ENCODE measurements around the gene PABPN1L. TPM values are rescaled to one million over a fixed set of nuclear protein-coding genes. Genes with fewer than 3 reads are reported as not detected.

The PABPN1L gene, protein sequence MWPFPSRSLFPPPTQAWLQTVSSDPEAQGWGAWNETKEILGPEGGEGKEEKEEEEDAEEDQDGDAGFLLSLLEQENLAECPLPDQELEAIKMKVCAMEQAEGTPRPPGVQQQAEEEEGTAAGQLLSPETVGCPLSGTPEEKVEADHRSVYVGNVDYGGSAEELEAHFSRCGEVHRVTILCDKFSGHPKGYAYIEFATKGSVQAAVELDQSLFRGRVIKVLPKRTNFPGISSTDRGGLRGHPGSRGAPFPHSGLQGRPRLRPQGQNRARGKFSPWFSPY
- total RNA-seq, result not detected

DNA sequence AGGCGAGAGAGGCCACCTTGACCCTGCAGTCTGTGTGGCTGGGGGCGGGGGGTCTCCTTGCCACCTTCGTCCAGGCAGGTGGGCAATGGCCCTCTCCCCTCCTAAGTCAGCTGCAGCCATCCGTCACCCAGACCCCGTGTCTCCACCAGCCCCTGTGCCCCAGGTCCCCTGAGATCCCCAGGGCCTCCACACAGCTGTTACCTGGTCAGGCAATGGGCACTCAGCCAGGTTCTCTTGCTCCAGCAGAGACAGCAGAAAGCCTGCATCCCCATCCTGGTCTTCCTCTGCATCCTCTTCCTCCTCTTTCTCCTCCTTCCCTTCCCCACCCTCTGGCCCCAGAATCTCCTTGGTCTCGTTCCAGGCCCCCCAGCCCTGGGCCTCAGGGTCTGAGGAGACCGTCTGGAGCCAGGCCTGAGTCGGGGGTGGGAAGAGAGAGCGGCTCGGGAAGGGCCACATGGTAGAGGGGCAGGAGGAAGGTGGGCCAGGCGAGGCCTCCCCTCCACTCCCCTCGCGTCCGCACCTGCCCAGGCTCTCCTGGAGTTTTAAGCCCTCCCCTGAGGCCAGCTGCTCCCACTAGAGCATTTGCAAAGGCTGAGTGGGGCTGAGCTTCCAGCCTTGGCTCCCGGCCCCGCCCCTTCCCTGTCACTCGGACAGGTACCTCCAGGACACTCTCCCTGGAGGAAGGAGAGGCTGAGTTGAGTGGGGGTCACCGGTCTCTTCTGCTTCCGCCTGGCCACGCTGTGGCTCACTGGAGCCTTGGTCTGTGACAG is at the start of gene PABPN1L:
Gene PABPN1L, minus strand, starts transcription at position 510 of the 770 bp plus-strand sequence. Its CDS starts 54 bp downstream, at position 456.
- Mint-ChIP-seq H3K9me3 (no peaks in the 10 kb centered on the region), H3K36me3 (ENCODE audit: low read depth) (no peaks in the 10 kb centered on the region), H3K4me3 (no peak within 1 kb of the TSS), H3K4me1 (no peaks in the 10 kb centered on the region), H3K27ac (no peak within 1 kb of the TSS), H3K27me3 (peaks cover 8% of the 10 kb centered on the region)
- CTCF ChIA-PET, result interaction anchor here (0.6 to 1.6 kb wide), 3 partner anchors 9 to 262 kb away, joined by 3 to 7 read pairs (median 3); partner anchors contain the start of genes GALNS and TRAPPC2L
- no peak for DNase-seq
- POLR2A ChIA-PET, result no interaction called here

DNA sequence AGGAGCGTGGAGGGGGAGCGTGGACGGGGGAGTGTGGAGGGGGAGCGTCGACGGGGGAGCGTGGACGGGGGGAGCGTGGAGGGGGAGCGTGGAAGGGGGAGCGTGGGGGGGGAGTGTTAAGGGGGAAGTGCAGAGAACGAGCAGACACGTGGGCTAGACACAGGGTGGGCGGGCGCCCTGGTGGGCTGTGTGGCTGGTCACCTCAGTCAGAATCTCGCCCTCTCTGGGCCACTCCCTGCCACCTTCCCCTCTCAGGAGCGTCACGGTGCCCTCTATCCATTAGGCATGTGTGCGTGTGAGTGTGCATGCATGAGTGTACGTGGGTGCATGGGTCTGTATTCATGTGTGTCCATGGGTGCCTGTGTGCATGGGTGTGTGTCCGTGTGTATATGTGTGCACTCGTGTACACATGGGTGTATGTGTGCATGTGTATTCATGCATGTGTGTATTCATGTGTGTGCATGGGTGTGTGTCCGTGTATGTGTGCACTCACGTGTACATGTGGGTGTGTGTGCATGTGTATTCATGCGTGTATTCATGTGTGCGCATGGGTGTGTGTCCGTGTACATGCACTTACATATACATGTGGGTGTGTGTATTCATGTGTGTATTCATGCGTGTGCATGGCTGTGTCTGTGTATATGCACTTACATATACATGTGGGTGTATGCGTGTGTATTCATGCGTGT is 49.3 kb upstream of the PABPN1L start:
- Mint-ChIP-seq H3K9me3 (peaks cover 6% of the 10 kb centered on the region), H3K27me3 (no peaks in the 10 kb centered on the region), H3K36me3 (ENCODE audit: low read depth) (no peaks in the 10 kb centered on the region), H3K4me3 (no peak overlapping the region), H3K27ac (no peak overlapping the region), H3K4me1 (peaks cover 2% of the 10 kb centered on the region)
- ChIA-PET POLR2A (no interaction called here), CTCF (no interaction called here)
- DNase-seq, result no peak

DNA sequence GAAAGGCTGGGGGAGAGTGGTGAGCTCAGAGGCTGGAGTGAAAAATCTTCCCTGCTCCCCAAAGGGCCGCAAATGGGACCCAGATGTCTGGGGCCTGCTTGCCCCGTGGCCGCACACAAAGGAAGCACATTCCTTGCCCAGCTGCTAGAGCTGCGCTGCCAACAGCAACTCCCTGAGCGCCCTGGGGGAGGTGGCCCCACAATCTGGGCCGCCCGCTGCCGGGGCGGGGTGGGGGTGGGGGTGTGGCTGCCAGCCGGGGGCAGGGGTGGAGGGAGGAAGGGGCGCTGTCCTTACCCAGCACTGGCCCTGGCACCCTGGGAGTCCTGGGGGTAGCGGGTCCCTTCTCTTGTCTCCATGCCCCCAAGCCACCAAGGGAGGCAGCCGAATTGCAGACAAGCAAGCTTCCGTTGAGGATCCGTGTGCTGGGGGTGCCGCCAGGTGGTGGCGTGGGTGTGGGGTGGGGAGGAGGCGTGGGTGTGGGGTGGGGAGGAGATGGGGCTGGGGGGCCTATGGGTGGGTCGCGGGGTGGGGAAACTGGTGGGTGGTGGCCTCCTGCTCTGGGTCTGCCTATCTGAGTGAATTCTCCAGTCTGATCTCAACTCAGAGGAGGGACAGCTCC is 48.4 kb upstream of the PABPN1L start:
- Mint-ChIP-seq H3K9me3 (peaks cover 6% of the 10 kb centered on the region), H3K4me1 (no peaks in the 10 kb centered on the region), H3K36me3 (ENCODE audit: low read depth) (no peaks in the 10 kb centered on the region), H3K27ac (no peak overlapping the region), H3K27me3 (no peaks in the 10 kb centered on the region), H3K4me3 (no peak overlapping the region)
- no peak for DNase-seq
- ChIA-PET CTCF (no interaction called here), POLR2A (no interaction called here)

DNA sequence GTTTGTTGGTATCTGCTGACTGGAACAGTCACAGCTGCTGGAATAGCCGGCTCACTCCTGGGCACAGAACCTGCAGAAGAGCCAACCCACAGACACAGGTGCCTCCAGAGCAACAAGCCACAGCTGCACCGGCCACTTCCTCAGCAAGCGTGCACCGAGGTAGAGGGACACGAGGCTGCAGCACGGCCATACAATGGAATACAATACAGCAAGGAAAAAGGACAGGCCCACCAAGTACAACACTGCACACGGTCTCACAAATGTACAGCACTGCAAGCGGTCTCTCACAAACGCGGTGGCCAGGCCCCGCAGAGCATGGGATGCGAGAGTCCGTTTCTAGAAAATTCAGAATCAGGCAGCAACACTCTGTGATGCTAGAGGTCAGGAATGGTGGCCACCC is 47.4 kb upstream of the PABPN1L start:
- Mint-ChIP-seq H3K4me1 (no peaks in the 10 kb centered on the region), H3K27me3 (no peaks in the 10 kb centered on the region), H3K4me3 (no peak overlapping the region), H3K9me3 (peaks cover 6% of the 10 kb centered on the region), H3K36me3 (ENCODE audit: low read depth) (no peaks in the 10 kb centered on the region), H3K27ac (no peak overlapping the region)
- ChIA-PET POLR2A (no interaction called here), CTCF (no interaction called here)
- DNase-seq, result no peak

DNA sequence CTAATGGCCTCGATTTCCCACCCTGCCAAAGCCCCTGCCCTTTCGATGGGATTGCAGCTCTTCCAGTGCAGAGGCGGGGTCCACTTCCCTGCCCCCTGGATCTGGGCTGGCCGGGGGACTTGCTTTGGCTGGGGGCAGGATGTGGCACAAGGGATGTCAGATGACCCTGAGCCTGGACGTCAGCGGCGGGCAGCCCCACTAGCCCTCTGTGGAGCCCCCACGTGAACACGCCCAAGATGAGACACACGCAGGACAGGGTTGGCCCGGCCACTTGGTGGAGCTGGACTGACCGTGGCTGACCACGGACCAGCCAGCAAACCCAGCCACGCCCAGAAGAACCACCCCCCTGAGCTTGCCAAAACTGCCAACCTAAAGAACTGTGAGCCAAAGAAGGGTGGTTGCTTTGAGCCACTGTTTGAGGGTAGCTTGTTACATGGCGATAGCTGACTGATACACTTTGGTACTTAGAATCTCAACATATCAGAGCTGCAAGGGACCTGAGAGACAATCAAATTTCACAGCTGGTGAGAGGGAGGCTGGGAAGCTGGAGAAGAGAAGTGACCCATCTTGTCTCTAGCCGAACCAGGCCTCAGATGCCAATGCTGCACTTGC is 46.6 kb upstream of the PABPN1L start:
- no peak overlapping the region for H3K4me3 Mint-ChIP-seq
- no peak for DNase-seq
- ChIA-PET CTCF (no interaction called here), POLR2A (no interaction called here)
- no peaks in the 10 kb centered on the region for H3K27me3 Mint-ChIP-seq
- H3K9me3 Mint-ChIP-seq, result peaks cover 6% of the 10 kb centered on the region
- H3K27ac Mint-ChIP-seq, result no peak overlapping the region
- no peaks in the 10 kb centered on the region for H3K4me1 Mint-ChIP-seq
- no peaks in the 10 kb centered on the region for H3K36me3 Mint-ChIP-seq (ENCODE audit: low read depth)

DNA sequence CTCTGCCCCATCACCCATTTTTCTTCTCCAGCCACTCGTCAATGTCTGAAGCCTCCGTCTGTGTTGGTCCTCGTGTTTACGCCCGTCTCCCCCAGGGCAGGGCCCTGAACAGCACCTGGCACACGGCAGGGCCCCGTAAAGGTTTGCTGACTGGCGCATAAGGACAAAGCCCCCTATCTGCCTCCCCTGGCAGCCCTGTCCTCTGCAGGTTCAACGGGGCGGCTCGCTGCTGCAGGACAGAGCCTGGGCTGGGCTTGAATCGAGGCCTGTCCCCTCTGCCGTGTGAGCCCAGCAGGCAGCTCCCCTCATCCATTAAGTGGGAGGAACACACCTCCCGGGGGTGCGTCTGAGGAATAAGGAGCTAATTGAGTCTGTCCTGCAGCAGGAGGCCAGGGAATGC is 46.1 kb upstream of the PABPN1L start:
- DNase-seq, result no peak

DNA sequence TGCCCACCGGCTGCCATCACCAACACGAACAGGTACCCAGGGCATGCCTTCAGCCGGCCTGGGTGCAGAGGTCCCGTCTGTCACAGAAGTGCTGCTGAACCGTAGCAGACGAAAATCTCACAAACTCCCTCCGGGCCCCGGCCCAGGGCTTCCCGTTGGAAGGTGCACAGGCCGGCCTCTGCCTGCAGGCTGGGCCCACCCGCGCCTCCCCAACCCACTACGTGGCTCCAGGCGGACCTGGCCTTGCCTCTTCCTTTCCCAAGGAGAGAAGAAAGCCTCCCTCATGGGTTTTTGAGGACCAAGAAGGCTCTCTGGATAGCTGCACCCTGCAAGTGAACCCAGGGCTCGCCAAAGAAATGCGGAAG is 45.5 kb upstream of the PABPN1L start:
- Mint-ChIP-seq H3K27ac (no peak overlapping the region), H3K9me3 (peaks cover 6% of the 10 kb centered on the region), H3K4me1 (no peaks in the 10 kb centered on the region), H3K4me3 (no peak overlapping the region), H3K27me3 (no peaks in the 10 kb centered on the region), H3K36me3 (ENCODE audit: low read depth) (no peaks in the 10 kb centered on the region)
- ChIA-PET CTCF (no interaction called here), POLR2A (no interaction called here)
- no peak for DNase-seq

More for the DNA sequence above, 46.1 kb upstream of the PABPN1L start:
- no peak overlapping the region for H3K4me3 Mint-ChIP-seq
- peaks cover 6% of the 10 kb centered on the region for H3K9me3 Mint-ChIP-seq
- no peaks in the 10 kb centered on the region for H3K36me3 Mint-ChIP-seq (ENCODE audit: low read depth)
- CTCF ChIA-PET, result no interaction called here
- H3K27me3 Mint-ChIP-seq, result no peaks in the 10 kb centered on the region
- no peaks in the 10 kb centered on the region for H3K4me1 Mint-ChIP-seq
- H3K27ac Mint-ChIP-seq, result no peak overlapping the region
- POLR2A ChIA-PET, result no interaction called here

DNA sequence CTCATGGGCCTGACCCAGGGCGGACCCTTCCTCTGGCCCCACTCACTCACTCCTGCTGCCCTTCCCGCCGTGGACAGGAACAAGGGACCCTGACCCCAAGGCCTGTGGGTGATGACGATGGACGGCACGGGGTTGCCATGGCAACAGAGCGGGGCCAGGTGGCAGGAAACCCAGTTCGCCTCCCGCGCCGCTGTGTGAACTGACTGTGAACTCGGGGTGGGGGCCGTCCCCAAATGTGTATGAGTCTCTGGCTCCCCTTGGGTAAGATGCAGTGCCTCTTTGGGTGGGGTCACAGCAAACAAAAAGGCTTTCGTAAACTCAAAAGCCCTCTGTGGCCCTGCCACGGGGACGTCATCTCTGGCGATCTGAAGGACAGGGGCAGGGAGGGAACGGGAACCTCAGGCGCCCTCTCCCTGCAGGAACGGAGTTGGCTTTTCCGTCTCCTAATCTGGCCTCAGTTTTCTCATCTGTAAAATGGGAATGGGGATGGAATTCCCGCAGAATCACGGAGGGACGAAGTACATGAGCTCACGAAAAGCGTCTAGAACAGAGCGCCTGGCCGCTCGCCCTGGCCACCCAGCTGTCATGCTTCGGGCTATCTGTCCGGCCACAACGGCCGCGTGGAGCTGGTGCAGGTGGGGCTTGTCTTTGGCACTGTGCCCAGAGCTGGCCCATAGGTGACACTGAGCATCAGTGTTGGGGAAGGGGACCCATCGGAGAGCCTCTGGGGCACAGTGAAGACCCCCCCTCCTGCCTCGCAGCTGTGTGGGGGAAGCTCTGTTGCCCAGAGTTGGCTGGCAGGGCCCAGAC is 44.9 kb upstream of the PABPN1L start:
- Mint-ChIP-seq H3K4me1 (no peaks in the 10 kb centered on the region), H3K27ac (no peak overlapping the region), H3K9me3 (peaks cover 6% of the 10 kb centered on the region), H3K36me3 (ENCODE audit: low read depth) (no peaks in the 10 kb centered on the region), H3K4me3 (no peak overlapping the region), H3K27me3 (no peaks in the 10 kb centered on the region)
- ChIA-PET POLR2A (no interaction called here), CTCF (no interaction called here)
- no peak for DNase-seq

DNA sequence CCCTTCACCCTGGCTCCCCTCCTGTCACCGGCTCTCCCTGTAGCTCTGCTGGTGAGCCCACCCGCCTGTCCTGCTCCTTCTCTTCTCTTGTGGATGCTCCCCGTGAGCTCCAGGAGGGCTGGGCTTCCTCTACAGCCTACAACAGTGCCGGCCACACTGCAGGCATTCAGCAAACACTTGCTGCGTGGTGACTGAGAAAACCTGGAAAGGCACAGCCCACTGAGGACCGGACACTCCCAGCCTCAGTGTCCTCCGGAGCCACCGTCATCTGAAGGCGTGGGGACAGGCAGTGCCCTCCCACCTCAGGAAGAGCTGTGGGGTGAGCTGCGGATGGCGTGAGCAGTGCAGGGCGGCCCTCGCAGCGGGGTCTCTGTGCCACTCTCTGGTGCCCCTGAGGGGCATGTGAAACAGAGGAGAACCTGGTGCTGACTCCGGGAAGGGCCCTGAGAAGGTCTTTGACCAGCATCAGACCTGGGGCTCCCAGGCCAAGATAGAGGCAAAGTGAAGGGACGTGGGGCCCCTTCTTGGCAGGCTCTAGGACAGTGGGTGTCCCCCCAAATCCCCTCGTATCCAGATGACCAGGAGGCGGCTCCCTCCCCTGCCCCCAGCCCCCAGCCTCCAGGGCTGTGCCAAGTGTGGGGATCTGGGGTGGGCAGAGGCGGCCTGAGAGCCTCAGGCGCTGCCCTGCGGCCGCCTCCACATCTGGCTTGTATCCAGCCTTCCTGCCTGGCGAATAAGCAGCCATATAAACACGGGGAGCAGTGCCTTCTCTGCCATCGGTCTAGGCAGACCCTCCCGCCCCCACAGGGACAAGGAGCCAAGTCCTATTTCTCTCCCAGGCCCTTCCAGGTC is 44.0 kb upstream of the PABPN1L start:
- H3K36me3 Mint-ChIP-seq (ENCODE audit: low read depth), result no peaks in the 10 kb centered on the region
- no peaks in the 10 kb centered on the region for H3K9me3 Mint-ChIP-seq
- no peak overlapping the region for H3K4me3 Mint-ChIP-seq
- POLR2A ChIA-PET, result no interaction called here
- H3K4me1 Mint-ChIP-seq, result no peaks in the 10 kb centered on the region
- DNase-seq, result no peak
- H3K27me3 Mint-ChIP-seq, result no peaks in the 10 kb centered on the region
- no peak overlapping the region for H3K27ac Mint-ChIP-seq
- CTCF ChIA-PET, result no interaction called here

DNA sequence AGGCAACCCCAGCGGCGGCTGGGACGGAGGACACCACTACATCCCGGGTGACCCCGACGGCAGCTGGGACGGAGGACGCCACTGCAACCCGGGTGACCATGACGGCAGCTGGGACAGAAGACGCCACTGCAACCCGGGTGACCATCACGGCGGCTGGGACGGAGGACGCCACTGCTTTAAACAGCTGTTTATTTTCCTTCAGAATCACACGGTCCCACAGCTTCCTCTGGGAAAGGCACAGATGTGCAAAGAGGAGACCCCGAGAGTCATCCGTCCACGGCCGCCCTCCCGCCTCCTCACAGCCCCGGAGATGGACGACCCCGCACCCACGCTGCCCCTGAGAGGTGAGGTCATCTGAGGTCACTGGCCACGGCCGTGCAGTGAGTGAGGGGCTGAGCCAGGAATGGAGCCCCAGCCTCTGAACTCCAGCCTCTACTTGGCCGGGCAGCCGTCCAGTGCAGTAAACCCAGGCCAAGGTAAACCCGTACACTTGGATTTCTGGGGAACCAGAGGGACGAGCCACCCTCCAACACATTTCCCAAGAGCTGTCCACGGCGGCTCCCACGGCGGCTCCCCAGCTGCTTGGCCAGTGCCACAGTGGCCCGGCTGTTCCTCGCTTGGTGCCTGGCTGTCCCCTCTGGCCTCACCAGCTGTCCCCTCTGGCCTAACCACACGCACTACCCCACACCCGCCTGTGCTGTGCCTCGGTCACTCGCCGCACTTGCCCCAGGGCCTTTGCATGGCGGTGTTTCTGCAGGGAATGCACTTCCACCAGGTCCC is 43.2 kb upstream of the PABPN1L start:
- ChIA-PET POLR2A (no interaction called here), CTCF (no interaction called here)
- Mint-ChIP-seq H3K9me3 (no peaks in the 10 kb centered on the region), H3K27ac (no peak overlapping the region), H3K4me1 (no peaks in the 10 kb centered on the region), H3K4me3 (no peak overlapping the region), H3K27me3 (no peaks in the 10 kb centered on the region), H3K36me3 (ENCODE audit: low read depth) (no peaks in the 10 kb centered on the region)
- DNase-seq, result no peak

DNA sequence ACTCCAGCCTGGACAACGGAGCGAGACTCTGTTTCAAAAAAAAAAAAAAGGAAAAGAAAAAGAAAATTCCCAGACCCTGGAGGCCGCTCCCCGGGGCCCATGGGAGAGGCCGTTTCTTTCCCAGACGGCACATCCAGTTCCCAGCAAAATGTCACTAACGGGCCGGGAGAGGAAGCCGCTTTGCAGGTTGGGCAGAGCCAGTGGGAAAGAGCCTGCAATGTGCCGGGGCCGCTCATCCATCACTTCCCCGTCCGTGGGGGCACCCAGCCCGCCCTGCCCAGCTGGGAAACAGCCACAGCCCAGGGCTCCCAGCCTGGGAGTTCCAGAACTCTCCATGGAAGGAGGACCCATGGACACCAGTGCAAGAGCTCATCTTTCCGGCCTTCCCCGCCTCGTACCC is 41.8 kb upstream of the PABPN1L start:
- H3K27me3 Mint-ChIP-seq, result no peaks in the 10 kb centered on the region
- H3K9me3 Mint-ChIP-seq, result no peaks in the 10 kb centered on the region
- no peaks in the 10 kb centered on the region for H3K36me3 Mint-ChIP-seq (ENCODE audit: low read depth)
- POLR2A ChIA-PET, result no interaction called here
- no peak overlapping the region for H3K27ac Mint-ChIP-seq
- CTCF ChIA-PET, result interaction anchor here (1.0 kb wide), 1 partner anchor 12 kb away, joined by 3 read pairs; no protein-coding TSS in a partner anchor
- H3K4me3 Mint-ChIP-seq, result no peak overlapping the region
- DNase-seq, result no peak
- no peaks in the 10 kb centered on the region for H3K4me1 Mint-ChIP-seq
